PC-3 (cell line): ENCODE measurements around the gene NBAS. TPM values are rescaled to one million over a fixed set of nuclear protein-coding genes. Genes with fewer than 3 reads are reported as not detected.

ENCODE experiments used
- ATAC-seq: fragments of 200-7000 bp; cut with Tn5 transposase; 2 replicates; pipeline ENCODE4 v1.9.1; 2020; ENCODE audit warnings: mild to moderate bottlenecking, moderate library complexity
- BruUV-seq: library from RNA; stranded (reverse); fragments of 400-500 nt; replicated peaks from 2 replicates; lab custom pipeline; 2021; lab: Mats Ljungman, UMichigan
- CTCF ChIA-PET: fragments of 300-600 bp; sonication (Branson Sonifier 250); formaldehyde crosslinking; loops from one replicate; lab custom pipeline; 2022; ENCODE audit warnings: antibody characterized with exemption; lab: Charles Lee
- POLR2A ChIA-PET: fragments of 300-600 bp; sonication (Branson Sonifier 250); formaldehyde crosslinking; loops from one replicate; lab custom pipeline; 2022; ENCODE audit warnings: antibody characterized with exemption; ENCODE audit not compliant: unreplicated experiment; lab: Charles Lee
- DNase-seq: peaks from one replicate; pipeline ENCODE4 v3.0.0-alpha.2; 2015
- H2AFZ ChIP-seq: fragments of 300-600 bp; sonication (generic); 2 replicates; pipeline ENCODE4 v1.6.0; 2016; ENCODE audit warnings: antibody characterized with exemption, low read length
- H3F3A ChIP-seq: fragments of 300-600 bp; sonication (generic); one replicate; pipeline ENCODE4 v1.6.0; 2017; ENCODE audit warnings: antibody characterized with exemption, low read length, control low read depth, mild to moderate bottlenecking; ENCODE audit not compliant: unreplicated experiment
- H3K27ac ChIP-seq: fragments of 300-600 bp; sonication (generic); 2 replicates; pipeline ENCODE4 v1.5.1; 2016; ENCODE audit warnings: mild to moderate bottlenecking, low read length
- H3K27me3 ChIP-seq: fragments of 300-600 bp; sonication (generic); 2 replicates; pipeline ENCODE4 v1.6.1; 2016; ENCODE audit warnings: low read length, mixed read lengths
- H3K36me3 ChIP-seq: fragments of 300-600 bp; sonication (generic); 2 replicates; pipeline ENCODE4 v1.6.1; 2016; ENCODE audit warnings: low read depth, mixed run types, low read length, mixed read lengths
- H3K4me1 ChIP-seq: fragments of 300-600 bp; sonication (generic); 2 replicates; pipeline ENCODE4 v1.5.1; 2016; ENCODE audit warnings: low read length; ENCODE audit not compliant: insufficient read depth
- H3K4me2 ChIP-seq: fragments of 300-600 bp; sonication (generic); 2 replicates; pipeline ENCODE4 v1.6.0; 2016; ENCODE audit warnings: low read length
- H3K4me3 ChIP-seq: fragments of 300-600 bp; sonication (generic); 2 replicates; pipeline ENCODE4 v1.5.1; 2016; ENCODE audit warnings: mild to moderate bottlenecking, low read length, mixed read lengths
- H3K79me2 ChIP-seq: fragments of 300-600 bp; sonication (generic); 2 replicates; pipeline ENCODE4 v1.6.1; 2017; ENCODE audit warnings: low read length, mixed read lengths
- H3K9ac ChIP-seq: fragments of 300-600 bp; sonication (generic); 2 replicates; pipeline ENCODE4 v1.6.0; 2016; ENCODE audit warnings: mild to moderate bottlenecking, low read length
- H3K9me2 ChIP-seq: fragments of 300-600 bp; sonication (generic); replicated peaks from 2 replicates; pipeline ENCODE4 v1.6.1; 2016; ENCODE audit warnings: mixed run types, low read length, mixed read lengths
- H3K9me3 ChIP-seq: fragments of 300-600 bp; sonication (generic); 2 replicates; pipeline ENCODE4 v1.6.1; 2016; ENCODE audit warnings: low read length, mixed read lengths
- H4K20me1 ChIP-seq: fragments of 300-600 bp; sonication (generic); 2 replicates; pipeline ENCODE4 v1.6.1; 2016; ENCODE audit warnings: low read length, mixed read lengths
- CTCF ChIP-seq: fragments of 300-600 bp; sonication (generic); conservative IDR thresholded peaks from 2 replicates; pipeline ENCODE4 v1.5.1; 2017; ENCODE audit warnings: antibody characterized with exemption, low read depth, mild to moderate bottlenecking, low read length
- EZH2 ChIP-seq: fragments of 300-600 bp; sonication (generic); IDR thresholded peaks from one replicate; pipeline ENCODE4 v1.6.1; 2017; ENCODE audit warnings: antibody characterized with exemption, mild to moderate bottlenecking, low read length; ENCODE audit not compliant: unreplicated experiment
- EZH2phosphoT487 ChIP-seq: fragments of 300-600 bp; sonication (generic); IDR thresholded peaks from 2 replicates; pipeline ENCODE4 v1.6.1; 2018; ENCODE audit warnings: mild to moderate bottlenecking, antibody characterized with exemption, low read length, borderline replicate concordance
- intact Hi-C: fragments of 100-400 bp; cut with micrococcal nuclease; formaldehyde crosslinking; loops from 2 replicates; pipeline ENCODE4 v1.9.0; 2023
- total RNA-seq: library from RNA; depleted of rRNA; stranded (reverse); fragments of >200 nt; gene quantifications from 2 replicates; pipeline ENCODE4 v1.2.3, GENCODE V29; 2014

The NBAS gene
- total RNA-seq, 1 experiment from 2014 or later, result 37.2 TPM

- BruUV-seq, result no TSS peak
- DNase-seq (no peak), ATAC-seq (no peak)
- Histone ChIP-seq H3K4me2 (no peak overlapping the region), H3K9ac (no peak overlapping the region), H2AFZ (no peak overlapping the region), H3F3A (no peaks in the 10 kb centered on the region), H3K27me3 (no peaks in the 10 kb centered on the region), H3K79me2 (no peaks in the 10 kb centered on the region), H3K27ac (no peak overlapping the region), H4K20me1 (no peaks in the 10 kb centered on the region), H3K9me3 (no peaks in the 10 kb centered on the region), H3K4me3 (no peak overlapping the region), H3K9me2 (no peaks in the 10 kb centered on the region), H3K4me1 (no peaks in the 10 kb centered on the region), H3K36me3 (no peaks in the 10 kb centered on the region)
- ChIA-PET POLR2A (no interaction called here), CTCF (no interaction called here)
- intact Hi-C loops, result no loop called here
- TF ChIP-seq CTCF (no peak), EZH2phosphoT487 (no peak), EZH2 (no peak)
These were observed 192.0 kb downstream of the NBAS start for GRCh38 chr2:15369129-15369528.

GRCh38 chr2:15367715-15368114, 193.4 kb downstream of the NBAS start:
- Histone ChIP-seq H3F3A (no peaks in the 10 kb centered on the region), H3K27ac (no peak overlapping the region), H3K9me2 (no peaks in the 10 kb centered on the region), H4K20me1 (no peaks in the 10 kb centered on the region), H3K9me3 (no peaks in the 10 kb centered on the region), H3K4me2 (no peak overlapping the region), H3K9ac (no peak overlapping the region), H3K79me2 (no peaks in the 10 kb centered on the region), H3K4me3 (no peak overlapping the region), H2AFZ (no peak overlapping the region), H3K36me3 (no peaks in the 10 kb centered on the region), H3K27me3 (no peaks in the 10 kb centered on the region), H3K4me1 (peaks cover 9% of the 10 kb centered on the region)
- ChIA-PET CTCF (no interaction called here), POLR2A (no interaction called here)
- ATAC-seq (no peak), DNase-seq (no peak)
- TF ChIP-seq EZH2 (no peak), CTCF (no peak), EZH2phosphoT487 (no peak)
- BruUV-seq, result no TSS peak
- intact Hi-C loops, result no loop called here

GRCh38 chr2:15367205-15367604, 193.9 kb downstream of the NBAS start:
- TF ChIP-seq EZH2, result no peak
- ChIA-PET POLR2A (no interaction called here), CTCF (no interaction called here)
- Histone ChIP-seq H3K9me3 (no peaks in the 10 kb centered on the region), H3K79me2 (no peaks in the 10 kb centered on the region), H3K27me3 (no peaks in the 10 kb centered on the region), H3K9me2 (no peaks in the 10 kb centered on the region), H3K27ac (no peak overlapping the region), H3K36me3 (no peaks in the 10 kb centered on the region), H3K4me2 (no peak overlapping the region), H3K4me3 (no peak overlapping the region), H4K20me1 (no peaks in the 10 kb centered on the region), H3K9ac (no peak overlapping the region), H3K4me1 (peaks cover 10% of the 10 kb centered on the region), H3F3A (no peaks in the 10 kb centered on the region), H2AFZ (no peak overlapping the region)
- intact Hi-C loops, result no loop called here
- DNase-seq, result no peak
- ATAC-seq, result no peak
- BruUV-seq, result no TSS peak
